Measurements from ENCODE around the gene AZIN2. TPM values are rescaled to one million over a fixed set of nuclear protein-coding genes. Genes with fewer than 3 reads are reported as not detected.

Gene AZIN2
- total and polyA plus RNA-seq, 2 of the 13 experiments (the other 11 are each of a cell fraction or from before 2014, with no cell fraction given), result 1.7 to 3.5 TPM

GRCh38 chr1:33127001-33127823 is 46.3 kb downstream of the AZIN2 start (continued):
- TF ChIP-seq ZNF281 (CRISPR knock-in tag; IDR thresholded peaks at IDR 0.05; ENCODE audit: borderline replicate concordance) (no peak), TRAFD1 (CRISPR knock-in tag; IDR thresholded peaks at IDR 0.05; ENCODE audit: borderline replicate concordance) (peak; percentile 15; the same call in 1 of the 2 replicates), TFE3 (CRISPR knock-in tag; IDR thresholded peaks at IDR 0.05) (peak; percentile 54), SNAPC4 (CRISPR knock-in tag; IDR thresholded peaks at IDR 0.05) (peak; percentile 79), HBP1 (CRISPR knock-in tag; IDR thresholded peaks at IDR 0.05; ENCODE audit: low read depth) (peak; percentile 83), ZNF160 (CRISPR knock-in tag; IDR thresholded peaks at IDR 0.05) (0 out of 2 replicates have a peak, but pooled peaks have one; percentile 7), TERF1 (CRISPR knock-in tag; IDR thresholded peaks at IDR 0.05) (no peak), CHCHD3 (CRISPR knock-in tag; IDR thresholded peaks at IDR 0.05) (no peak), ZNF446 (CRISPR knock-in tag; IDR thresholded peaks at IDR 0.05) (peak; percentile 53; the same call in 1 of the 2 replicates), SMARCC2 (IDR thresholded peaks at IDR 0.05) (no peak)

Data from HepG2 (cell line).